WTC11 (cell line): ENCODE data around the gene GRM7. TPM values are rescaled to one million over a fixed set of nuclear protein-coding genes. Genes with fewer than 3 reads are reported as not detected.

Experiments used
- ATAC-seq: fragments of 200-7000 bp; cut with Tn5 transposase; 2 replicates; pipeline ENCODE4 v1.10.0; 2021; ENCODE audit warnings: mild to moderate bottlenecking, moderate library complexity
- CTCF ChIA-PET: fragments of 300-600 bp; sonication (Branson Sonifier 250); formaldehyde crosslinking; loops from one replicate; lab custom pipeline; 2021; ENCODE audit warnings: antibody characterized with exemption; lab: Charles Lee
- POLR2A ChIA-PET: fragments of 350-600 bp; sonication (Branson Sonifier 250); formaldehyde crosslinking; loops from one replicate; lab custom pipeline; 2021; ENCODE audit warnings: antibody characterized with exemption; lab: Charles Lee
- DNase-seq: peaks from one replicate; pipeline ENCODE4 v3.0.0; 2021; ENCODE audit warnings: low spot score
- H3K27ac Mint-ChIP-seq: 2 replicates; pipeline ENCODE4 v1.8.0; 2021; ENCODE audit warnings: mixed read lengths
- H3K27me3 Mint-ChIP-seq: 2 replicates; pipeline ENCODE4 v1.8.0; 2021; ENCODE audit warnings: low read depth, mild to moderate bottlenecking, moderate library complexity, mixed read lengths
- H3K36me3 Mint-ChIP-seq: 2 replicates; pipeline ENCODE4 v1.8.0; 2021; ENCODE audit warnings: mixed read lengths
- H3K4me1 Mint-ChIP-seq: 2 replicates; pipeline ENCODE4 v1.8.0; 2022; ENCODE audit warnings: mixed read lengths
- H3K4me3 Mint-ChIP-seq: 2 replicates; pipeline ENCODE4 v1.8.0; 2021; ENCODE audit warnings: mild to moderate bottlenecking, moderate library complexity, mixed read lengths
- H3K9me3 Mint-ChIP-seq: 2 replicates; pipeline ENCODE4 v1.8.0; 2021; ENCODE audit warnings: mixed read lengths
- AFF4 ChIP-seq: sonication (generic); formaldehyde crosslinking; IDR thresholded peaks from 2 replicates; pipeline ENCODE4 v1.8.1; 2023; ENCODE audit warnings: mild to moderate bottlenecking, missing genetic modification reagents, borderline replicate concordance
- ATF1 ChIP-seq: sonication (generic); formaldehyde crosslinking; IDR thresholded peaks from 2 replicates; pipeline ENCODE4 v1.8.1; 2023; ENCODE audit warnings: mild to moderate bottlenecking, moderate library complexity, missing genetic modification reagents
- ATF6 ChIP-seq: sonication (generic); formaldehyde crosslinking; IDR thresholded peaks from 2 replicates; pipeline ENCODE4 v1.8.1; 2023; ENCODE audit warnings: mild to moderate bottlenecking, missing genetic modification reagents
- CTCF ChIP-seq: fragments of 200-600 bp; IDR thresholded peaks from 2 replicates; pipeline ENCODE4 v1.8.0; 2022; ENCODE audit warnings: antibody characterized with exemption
- E2F4 ChIP-seq: sonication (generic); formaldehyde crosslinking; IDR thresholded peaks from 2 replicates; pipeline ENCODE4 v1.8.1; 2022; ENCODE audit warnings: low read depth, mild to moderate bottlenecking, moderate library complexity, missing genetic modification reagents, borderline replicate concordance
- EMX1 ChIP-seq: fragments of 250-450 bp; sonication (Bioruptor Pico); IDR thresholded peaks from 2 replicates; pipeline ENCODE4 v1.8.0; 2021; ENCODE audit warnings: mild to moderate bottlenecking
- ESRRA ChIP-seq: sonication (generic); formaldehyde crosslinking; IDR thresholded peaks from 2 replicates; pipeline ENCODE4 v1.8.1; 2022; ENCODE audit warnings: mild to moderate bottlenecking, missing genetic modification reagents, borderline replicate concordance
- FOXJ3 ChIP-seq: sonication (generic); formaldehyde crosslinking; IDR thresholded peaks from 2 replicates; pipeline ENCODE4 v1.9.0; 2021; ENCODE audit warnings: missing genetic modification reagents, mild to moderate bottlenecking, borderline replicate concordance
- JAZF1 ChIP-seq: fragments of 250-450 bp; sonication (Bioruptor Pico); IDR thresholded peaks from 2 replicates; pipeline ENCODE4 v1.9.0; 2021; ENCODE audit warnings: moderate library complexity, mild to moderate bottlenecking, inconsistent platforms
- MXD4 ChIP-seq: fragments of 250-450 bp; sonication (Bioruptor Pico); IDR thresholded peaks from 2 replicates; pipeline ENCODE4 v1.8.0; 2021; ENCODE audit warnings: mild to moderate bottlenecking, moderate library complexity, borderline replicate concordance
- NFE2L1 ChIP-seq: sonication (generic); formaldehyde crosslinking; IDR thresholded peaks from 2 replicates; pipeline ENCODE4 v1.8.1; 2023; ENCODE audit warnings: missing genetic modification reagents
- NR2C2 ChIP-seq: sonication (generic); formaldehyde crosslinking; IDR thresholded peaks from 2 replicates; pipeline ENCODE4 v1.8.0; 2022; ENCODE audit warnings: mild to moderate bottlenecking, missing genetic modification reagents
- PRRX2 ChIP-seq: fragments of 250-450 bp; sonication (Bioruptor Pico); IDR thresholded peaks from 2 replicates; pipeline ENCODE4 v1.8.0; 2021; ENCODE audit warnings: mild to moderate bottlenecking
- SP1 ChIP-seq: sonication (generic); formaldehyde crosslinking; conservative IDR thresholded peaks from 2 replicates; pipeline ENCODE4 v1.8.1; 2022; ENCODE audit warnings: missing genetic modification reagents
- TEAD1 ChIP-seq: sonication (generic); formaldehyde crosslinking; IDR thresholded peaks from 2 replicates; pipeline ENCODE4 v1.8.0; 2022; ENCODE audit warnings: mild to moderate bottlenecking, missing genetic modification reagents
- ZBTB43 ChIP-seq: sonication (generic); formaldehyde crosslinking; IDR thresholded peaks from 2 replicates; pipeline ENCODE4 v1.8.1; 2023; ENCODE audit warnings: mild to moderate bottlenecking, missing genetic modification reagents
- ZMAT4 ChIP-seq: fragments of 250-450 bp; sonication (Bioruptor Pico); IDR thresholded peaks from 2 replicates; pipeline ENCODE4 v1.9.0; 2021; ENCODE audit warnings: mild to moderate bottlenecking
- ZNF121 ChIP-seq: sonication (generic); formaldehyde crosslinking; IDR thresholded peaks from 2 replicates; pipeline ENCODE4 v1.8.0; 2023; ENCODE audit warnings: missing genetic modification reagents
- ZNF396 ChIP-seq: fragments of 250-450 bp; sonication (Bioruptor Pico); IDR thresholded peaks from 2 replicates; pipeline ENCODE4 v1.8.0; 2021; ENCODE audit warnings: mild to moderate bottlenecking, moderate library complexity, borderline replicate concordance
- total RNA-seq: library from RNA; stranded (reverse); gene quantifications from 3 replicates; pipeline ENCODE4 v1.2.3, GENCODE V29; 2021
- TF ChIP-seq, protein P1 (sequence below): sonication (generic); formaldehyde crosslinking; IDR thresholded peaks from 2 replicates; pipeline ENCODE4 v1.8.0; 2022; ENCODE audit warnings: mild to moderate bottlenecking, missing genetic modification reagents
- TF ChIP-seq, protein P2 (sequence below): sonication (generic); formaldehyde crosslinking; IDR thresholded peaks from 2 replicates; pipeline ENCODE4 v1.8.1; 2022; ENCODE audit warnings: missing genetic modification reagents, borderline replicate concordance

The GRM7 gene
- total RNA-seq, 1 experiment from 2014 or later: 0.42 TPM

DNA sequence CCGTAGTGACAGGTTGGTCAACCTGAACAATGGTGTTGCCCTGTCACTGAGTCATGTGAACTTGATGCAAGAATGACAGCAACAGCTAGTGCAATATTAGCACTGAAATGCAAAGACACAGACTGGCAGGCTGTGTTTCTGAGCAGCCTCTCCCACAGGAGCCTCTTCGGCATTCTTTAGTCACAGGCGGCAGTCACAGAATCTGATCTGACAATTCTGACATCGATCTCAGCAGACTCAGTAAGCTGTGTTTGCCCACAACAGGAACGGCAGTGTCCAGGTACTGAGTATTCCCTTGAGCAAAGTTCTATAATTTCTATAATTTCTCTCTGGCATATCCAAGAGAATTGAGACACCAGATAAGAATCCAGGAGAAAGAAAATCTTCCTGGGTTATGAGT is 776.8 kb downstream of the GRM7 start (continued):
- no peak for TF ChIP-seq AFF4 (CRISPR knock-in tag)

DNA sequence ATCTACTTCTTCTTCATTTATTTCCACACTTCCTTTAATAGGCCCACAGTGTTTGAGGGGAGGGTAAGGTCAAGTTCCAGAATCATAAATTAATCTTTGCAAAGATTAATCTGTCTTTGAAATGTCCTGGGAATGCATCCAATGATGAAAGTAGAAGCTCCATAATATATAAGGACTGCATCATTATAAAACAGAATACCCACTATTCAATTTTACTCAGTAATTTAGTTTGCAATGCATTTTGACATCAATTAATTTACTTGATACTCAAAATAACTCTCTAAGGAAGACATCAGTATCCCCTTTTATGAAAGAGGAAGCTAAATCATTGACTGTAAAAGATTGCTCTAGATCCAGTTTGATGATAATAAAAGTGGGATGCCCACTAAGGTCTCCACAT is 777.2 kb downstream of the GRM7 start:
- POLR2A ChIA-PET: no interaction called here
- CTCF ChIA-PET: no interaction called here
- H3K36me3 Mint-ChIP-seq: no peaks in the 10 kb centered on the region
- no peaks in the 10 kb centered on the region for H3K27me3 Mint-ChIP-seq
- peaks cover 4% of the 10 kb centered on the region; the same call in 1 of the 2 replicates for H3K4me1 Mint-ChIP-seq
- no peak overlapping the region for H3K27ac Mint-ChIP-seq
- DNase-seq (no peak), ATAC-seq (no peak)
- H3K4me3 Mint-ChIP-seq: no peak overlapping the region
- TF ChIP-seq, protein P1, sequence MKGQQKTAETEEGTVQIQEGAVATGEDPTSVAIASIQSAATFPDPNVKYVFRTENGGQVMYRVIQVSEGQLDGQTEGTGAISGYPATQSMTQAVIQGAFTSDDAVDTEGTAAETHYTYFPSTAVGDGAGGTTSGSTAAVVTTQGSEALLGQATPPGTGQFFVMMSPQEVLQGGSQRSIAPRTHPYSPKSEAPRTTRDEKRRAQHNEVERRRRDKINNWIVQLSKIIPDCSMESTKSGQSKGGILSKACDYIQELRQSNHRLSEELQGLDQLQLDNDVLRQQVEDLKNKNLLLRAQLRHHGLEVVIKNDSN: no peak
- TF ChIP-seq NR2C2 (CRISPR knock-in tag) (no peak), NFE2L1 (no peak), ZMAT4 (CRISPR knock-in tag) (no peak), ESRRA (CRISPR knock-in tag) (no peak), PRRX2 (CRISPR knock-in tag) (no peak), ATF6 (CRISPR knock-in tag) (no peak), ATF1 (CRISPR knock-in tag) (no peak), ZNF121 (CRISPR knock-in tag) (no peak), FOXJ3 (CRISPR knock-in tag) (no peak), MXD4 (no peak), ZBTB43 (no peak), E2F4 (CRISPR knock-in tag) (no peak), EMX1 (CRISPR knock-in tag) (no peak), SP1 (CRISPR knock-in tag) (no peak), TEAD1 (CRISPR knock-in tag) (no peak), JAZF1 (no peak), ZNF396 (CRISPR knock-in tag) (no peak), CTCF (no peak)
- TF ChIP-seq, protein P2, sequence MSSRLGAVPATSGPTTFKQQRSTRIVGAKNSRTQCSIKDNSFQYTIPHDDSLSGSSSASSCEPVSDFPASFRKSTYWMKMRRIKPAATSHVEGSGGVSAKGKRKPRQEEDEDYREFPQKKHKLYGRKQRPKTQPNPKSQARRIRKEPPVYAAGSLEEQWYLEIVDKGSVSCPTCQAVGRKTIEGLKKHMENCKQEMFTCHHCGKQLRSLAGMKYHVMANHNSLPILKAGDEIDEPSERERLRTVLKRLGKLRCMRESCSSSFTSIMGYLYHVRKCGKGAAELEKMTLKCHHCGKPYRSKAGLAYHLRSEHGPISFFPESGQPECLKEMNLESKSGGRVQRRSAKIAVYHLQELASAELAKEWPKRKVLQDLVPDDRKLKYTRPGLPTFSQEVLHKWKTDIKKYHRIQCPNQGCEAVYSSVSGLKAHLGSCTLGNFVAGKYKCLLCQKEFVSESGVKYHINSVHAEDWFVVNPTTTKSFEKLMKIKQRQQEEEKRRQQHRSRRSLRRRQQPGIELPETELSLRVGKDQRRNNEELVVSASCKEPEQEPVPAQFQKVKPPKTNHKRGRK (CRISPR knock-in tag): no peak
- H3K9me3 Mint-ChIP-seq: peaks cover 8% of the 10 kb centered on the region
